Measurements from ENCODE around the gene ARL5C. TPM values are rescaled to one million over a fixed set of nuclear protein-coding genes. Genes with fewer than 3 reads are reported as not detected.
"Not testable (repeated sequence)": the region's sequence is repeated elsewhere in the genome, so short reads cannot be mapped to it uniquely, and the experiment has no call there.

Gene ARL5C
- total RNA-seq, 1 donor from 2014 or later, result not detected

- intact Hi-C loops (cut with micrococcal nuclease), result no loop called here
- no peak for ATAC-seq
- no peak for DNase-seq
These were observed 43.0 kb downstream of the ARL5C start for GRCh38 chr17:39122991-39123390.

- DNase-seq; intact Hi-C loops (cut with micrococcal nuclease); ATAC-seq: not testable (repeated sequence)
These were observed 44.0 kb downstream of the ARL5C start for GRCh38 chr17:39121919-39122318.

- ATAC-seq (peak; percentile 37), DNase-seq (peak; percentile 10)
- intact Hi-C loops (cut with micrococcal nuclease), result no loop called here
These were observed 47.1 kb downstream of the ARL5C start for GRCh38 chr17:39118674-39119419.

GRCh38 chr17:39116224-39116623 is 49.7 kb downstream of the ARL5C start:
- intact Hi-C loops (cut with micrococcal nuclease), result no loop called here
- no peak for ATAC-seq
- peak; percentile 18 for DNase-seq

- intact Hi-C loops (cut with micrococcal nuclease), result no loop called here
- peak; percentile 23 for DNase-seq
- ATAC-seq, result no peak
These were observed 50.8 kb downstream of the ARL5C start for GRCh38 chr17:39115135-39115534.

GRCh38 chr17:39114723-39115122 is 51.2 kb downstream of the ARL5C start:
- DNase-seq (no peak), ATAC-seq (peak; percentile 25)
- intact Hi-C loops (cut with micrococcal nuclease), result no loop called here

- intact Hi-C loops (cut with micrococcal nuclease), result no loop called here
- ATAC-seq, result no peak
- DNase-seq, result no peak
These were observed 52.1 kb downstream of the ARL5C start for GRCh38 chr17:39113871-39114270.

GRCh38 chr17:39110435-39111136 is 55.4 kb downstream of the ARL5C start:
- intact Hi-C loops (cut with micrococcal nuclease), result no loop called here
- DNase-seq (no peak), ATAC-seq (peak; percentile 29)

- intact Hi-C loops (cut with micrococcal nuclease), result no loop called here
- no peak for DNase-seq
- ATAC-seq, result no peak
These were observed 57.2 kb downstream of the ARL5C start for GRCh38 chr17:39108461-39109375.

GRCh38 chr17:39107973-39108372 is 58.0 kb downstream of the ARL5C start:
- intact Hi-C loops (cut with micrococcal nuclease), result no loop called here
- DNase-seq (no peak), ATAC-seq (no peak)

- ATAC-seq (no peak), DNase-seq (no peak)
- intact Hi-C loops (cut with micrococcal nuclease), result no loop called here
These were observed 58.8 kb downstream of the ARL5C start for GRCh38 chr17:39107155-39107554.

Other genes starting within 250 kb of the ARL5C start
- gene FBXO47, start 198.8 kb downstream of the ARL5C start, total RNA-seq, result not detected
- 15.8 TPM for gene PLXDC1, start 14.5 kb downstream of the ARL5C start, total RNA-seq
- 5.7 TPM for gene CACNB1, start 31.5 kb upstream of the ARL5C start, total RNA-seq
- 992 TPM for gene RPL19, start 34.1 kb upstream of the ARL5C start, total RNA-seq
- gene STAC2, start 59.8 kb upstream of the ARL5C start, total RNA-seq, result 0.62 TPM
- gene FBXL20, start 235.5 kb upstream of the ARL5C start, total RNA-seq, result 13.4 TPM

Data from left ventricle myocardium superior (tissue), 1 donor.